GM21576 (cell line): ENCODE measurements around the gene TRAF3IP1.
"Not testable (repeated sequence)": the region's sequence is repeated elsewhere in the genome, so short reads cannot be mapped to it uniquely, and the experiment has no call there.

Experiments used
- ATAC-seq: cut with Tn5 transposase; IDR thresholded peaks from one replicate; pipeline ENCODE4 v1.9.1; 2021; ENCODE audit warnings: mild to moderate bottlenecking, moderate library complexity; ENCODE audit not compliant: unreplicated experiment

TRAF3IP1 gene

DNA sequence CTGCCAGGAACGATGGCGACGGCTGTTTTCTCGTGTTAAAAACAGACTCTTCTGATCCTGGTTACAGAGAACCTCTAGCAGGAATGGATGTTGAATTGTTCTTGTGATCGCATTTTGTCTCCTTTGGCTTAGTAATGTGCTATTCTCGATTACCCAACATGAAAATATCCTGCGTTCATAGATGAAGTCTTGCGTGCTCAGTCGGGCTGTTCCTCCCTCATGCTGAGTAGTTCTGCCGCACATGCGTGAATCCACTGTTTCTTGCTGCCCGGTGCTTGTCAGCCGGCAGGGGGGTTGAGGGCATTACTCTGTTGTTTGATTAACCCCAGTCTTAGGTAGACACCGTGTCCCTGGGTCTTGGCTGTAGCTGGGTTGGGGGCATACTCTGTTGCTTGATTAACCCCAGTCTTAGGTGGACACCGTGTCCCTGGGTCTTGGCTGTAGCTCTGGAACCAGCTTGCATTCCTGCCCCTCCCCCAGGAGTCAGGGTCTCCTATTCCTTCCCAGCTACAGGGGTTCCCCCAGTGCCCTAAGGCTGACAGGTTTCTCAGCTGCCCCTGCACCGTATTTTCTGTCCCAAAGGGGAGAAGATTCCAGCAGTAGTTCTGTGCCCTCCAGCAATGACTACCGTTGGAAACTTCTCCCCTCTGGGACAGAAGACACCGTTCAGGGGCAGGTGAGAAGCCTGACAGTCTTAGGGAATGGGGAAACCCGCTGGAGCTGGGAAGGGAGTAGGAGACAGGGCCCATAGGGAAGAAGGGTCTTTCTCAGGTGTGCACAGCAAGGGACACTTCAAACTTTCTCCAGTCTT lies 84.3 kb downstream of the TRAF3IP1 start:
- no peak for ATAC-seq

DNA sequence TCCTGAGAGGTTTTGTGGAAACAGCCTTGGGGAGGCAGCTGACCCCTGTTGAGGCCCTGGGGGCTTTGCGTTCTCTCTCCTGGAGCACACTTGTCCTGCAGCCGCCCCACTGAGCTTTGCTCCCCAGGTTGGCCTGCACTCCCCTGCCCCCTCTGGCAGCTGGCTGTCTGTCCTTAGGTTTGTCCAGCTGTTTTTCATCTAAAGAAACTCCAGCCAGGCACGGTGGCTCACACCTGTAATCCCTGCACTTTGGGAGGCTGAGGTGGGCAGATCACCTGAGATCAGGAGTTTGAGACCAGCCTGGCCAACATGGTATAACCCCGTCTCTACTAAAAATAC lies 84.9 kb downstream of the TRAF3IP1 start:
- not testable (repeated sequence) for ATAC-seq

DNA sequence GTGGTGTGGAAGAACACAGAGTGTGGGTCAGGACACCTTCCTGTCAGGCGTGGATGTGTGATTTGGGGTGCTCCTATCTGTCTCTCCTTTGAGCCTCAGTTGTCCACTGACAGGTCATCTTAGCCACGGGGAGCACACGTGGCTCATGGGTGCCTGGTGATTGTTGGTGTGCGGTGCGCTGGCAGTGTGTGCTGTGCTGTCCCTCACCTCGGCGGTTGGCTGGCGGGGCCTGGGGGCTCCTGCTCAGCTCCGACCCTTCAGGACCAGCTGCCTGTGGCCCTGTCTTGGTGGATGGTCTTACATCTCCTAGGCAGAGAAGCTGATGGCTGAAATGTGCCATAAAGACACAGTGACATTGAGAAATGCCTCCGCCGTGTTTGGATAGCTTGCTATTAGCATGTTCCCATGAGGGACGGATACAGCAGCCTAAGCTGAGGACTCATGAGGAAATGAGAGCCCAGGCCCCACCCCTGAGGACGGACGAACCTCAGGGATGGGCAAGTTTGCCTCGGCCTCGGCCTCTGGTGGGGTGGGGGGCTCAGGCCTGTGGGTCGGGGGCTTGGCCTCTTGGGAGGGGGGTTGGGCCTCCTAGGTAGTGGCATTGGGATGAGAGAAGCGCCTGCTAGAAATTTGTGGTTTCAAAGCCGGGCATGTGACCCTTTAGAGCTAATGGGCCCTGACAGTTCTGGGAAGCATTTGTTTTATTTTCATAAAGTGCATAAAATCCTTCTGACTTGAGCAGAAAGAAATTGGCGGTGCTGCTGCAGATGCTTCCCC lies 86.1 kb downstream of the TRAF3IP1 start:
- ATAC-seq = no peak

DNA sequence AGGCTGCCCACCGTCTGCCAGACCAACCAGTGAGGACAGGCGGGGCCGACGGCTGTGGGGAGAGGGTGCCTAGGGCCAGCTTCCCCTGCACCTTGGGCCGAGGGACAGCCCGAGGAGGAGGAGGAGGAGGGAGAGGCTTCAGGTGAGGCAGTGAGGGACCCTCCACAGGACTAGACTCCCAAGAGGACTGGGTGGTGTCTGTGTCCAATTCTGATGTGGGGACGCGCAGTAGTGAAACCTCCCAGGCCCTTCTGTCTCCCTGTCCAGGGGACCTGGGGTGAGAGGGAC lies 86.6 kb downstream of the TRAF3IP1 start:
- ATAC-seq = no peak

DNA sequence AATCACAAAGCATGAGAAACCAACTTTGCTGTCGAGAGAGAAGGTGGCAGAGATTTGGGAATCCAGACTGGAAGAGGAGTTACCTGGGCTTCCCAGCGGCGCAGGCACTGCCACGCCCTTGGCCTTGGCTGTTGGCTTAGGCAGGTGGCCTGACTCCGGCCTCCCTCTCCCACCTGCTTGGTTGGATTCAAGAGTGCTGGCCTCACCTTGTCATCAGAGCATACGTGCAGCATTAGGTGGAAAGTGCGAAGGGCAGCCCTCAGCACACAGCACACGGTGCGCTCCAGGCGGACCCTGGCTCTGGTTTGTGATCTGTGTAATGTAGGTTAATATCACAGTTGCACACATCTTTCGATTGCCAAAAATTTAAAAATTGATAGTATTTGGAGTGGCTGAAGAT lies 87.2 kb downstream of the TRAF3IP1 start:
- ATAC-seq = no peak

DNA sequence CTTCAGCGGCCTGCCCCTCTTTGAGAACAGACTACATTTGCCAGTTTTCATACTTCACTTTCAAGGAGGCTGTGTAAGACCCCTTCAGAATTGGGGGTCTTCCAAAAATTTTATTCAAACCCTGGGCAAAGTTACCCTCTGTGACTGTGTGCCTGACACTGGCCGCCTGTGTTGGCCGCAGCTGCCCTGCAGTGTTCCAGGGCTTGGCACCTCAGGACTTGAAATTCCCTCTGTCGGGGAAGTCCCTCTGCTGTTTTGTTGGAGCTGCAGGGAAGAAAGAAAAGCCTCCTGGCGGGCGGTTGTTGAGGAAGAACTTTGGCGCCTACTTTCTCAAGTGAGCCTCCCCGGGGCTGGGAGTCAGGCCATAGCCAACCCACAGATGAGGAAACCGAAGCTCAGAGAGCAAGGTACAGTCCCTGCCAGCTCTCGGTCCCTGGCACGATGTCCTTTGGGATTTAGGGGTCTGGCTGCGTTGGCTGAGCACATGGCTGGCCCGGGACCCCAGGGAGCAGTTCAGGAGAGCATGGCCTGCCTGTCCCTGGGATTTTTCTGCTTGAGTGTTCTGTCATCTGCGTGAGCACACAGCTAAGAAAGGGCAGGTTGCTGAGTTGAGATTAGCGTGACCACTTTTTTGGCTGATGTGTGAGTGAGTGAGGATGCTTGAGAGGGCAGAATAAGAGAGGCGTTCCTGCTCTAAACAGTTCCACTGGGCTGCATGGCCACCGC lies 88.5 kb downstream of the TRAF3IP1 start:
- no peak for ATAC-seq

DNA sequence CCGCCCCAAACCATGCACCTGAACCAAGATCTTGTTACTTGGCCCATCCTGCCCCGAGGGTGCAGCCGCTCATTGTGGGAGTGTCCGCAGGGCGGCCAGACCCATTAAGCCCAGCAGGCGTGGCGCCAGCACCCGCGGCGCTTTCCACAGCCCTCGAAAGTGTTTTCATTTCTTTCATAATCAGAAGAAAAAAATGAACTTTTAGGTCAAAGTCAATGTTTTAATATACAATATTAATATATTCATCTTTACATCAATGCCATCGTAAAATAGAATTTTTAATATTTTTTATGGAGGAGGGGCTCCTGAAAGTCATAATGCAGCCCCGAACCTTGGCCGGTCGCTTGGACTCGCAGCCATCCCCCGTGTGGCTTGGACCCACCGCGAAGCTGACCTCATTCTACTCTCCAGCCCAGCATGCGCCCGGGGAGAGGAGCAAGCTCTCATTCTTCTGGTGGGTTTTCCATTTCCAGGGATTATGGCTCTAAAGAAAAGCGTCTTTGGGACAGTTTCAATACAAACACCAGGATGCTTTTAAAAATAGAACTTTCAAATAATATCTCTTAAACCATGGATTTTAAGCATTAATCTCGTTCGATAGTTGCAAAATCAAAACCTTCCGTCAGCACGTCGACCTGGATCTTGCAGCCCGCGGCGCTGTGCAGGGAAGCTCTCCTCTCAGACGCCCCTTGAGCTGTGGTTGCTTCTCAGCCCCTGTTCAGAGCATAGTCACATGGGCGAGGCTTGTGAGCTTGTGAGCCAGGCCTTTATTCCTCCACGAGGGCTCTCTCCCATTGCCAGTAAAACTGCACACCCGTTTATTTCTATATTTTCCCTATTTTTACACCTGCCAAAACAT lies 89.3 kb downstream of the TRAF3IP1 start:
- ATAC-seq = no peak

DNA sequence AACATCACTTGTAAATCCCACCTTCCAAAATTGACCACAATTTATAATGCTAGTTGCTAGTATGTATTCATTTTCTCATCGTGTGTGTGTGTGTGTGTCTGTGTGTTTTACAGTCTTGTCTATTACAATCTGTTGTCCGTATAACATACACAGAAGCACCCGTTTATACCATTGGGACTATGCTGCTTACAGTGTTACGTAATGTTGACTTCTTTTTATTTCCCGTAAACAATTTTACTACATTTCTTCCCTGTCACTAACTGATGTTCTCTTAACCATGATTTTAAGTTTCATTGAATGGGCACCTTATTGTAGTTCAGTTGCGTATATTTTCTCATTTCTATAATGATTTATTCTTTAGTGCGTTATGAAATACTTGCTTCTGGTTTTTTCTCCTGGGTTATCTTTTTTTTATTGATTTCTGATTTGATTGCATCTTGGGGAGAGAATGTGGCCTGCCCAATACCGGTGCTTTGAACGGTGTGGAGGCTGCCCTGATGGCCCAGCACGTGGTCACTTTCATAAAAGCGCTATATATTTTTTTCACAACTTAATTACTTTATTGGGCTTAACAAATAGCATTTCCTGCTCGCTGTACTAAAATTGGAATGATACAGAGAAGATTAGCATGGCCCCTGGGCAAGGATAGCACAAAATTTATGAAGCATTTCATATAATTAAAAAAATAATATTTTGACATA lies 91.9 kb downstream of the TRAF3IP1 start:
- ATAC-seq = no peak

DNA sequence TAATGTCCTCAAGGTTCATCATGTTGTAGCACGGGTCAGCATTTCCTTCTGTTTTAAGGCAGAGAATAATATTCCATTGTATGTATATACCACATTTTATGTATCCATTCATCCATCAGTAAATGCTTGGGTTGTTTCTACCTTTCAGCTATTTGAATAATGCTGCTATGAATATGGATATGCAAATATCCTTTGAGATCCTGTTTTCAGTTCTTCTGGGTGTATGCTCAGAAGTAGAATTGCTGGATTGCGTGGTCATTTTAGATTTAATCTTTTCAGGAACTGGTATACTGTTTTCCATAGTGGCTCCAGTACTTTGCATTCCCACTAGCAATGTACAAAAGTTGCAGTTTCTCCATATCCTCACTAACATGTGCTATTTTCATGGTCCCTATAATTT lies 93.0 kb downstream of the TRAF3IP1 start:
- no peak for ATAC-seq

DNA sequence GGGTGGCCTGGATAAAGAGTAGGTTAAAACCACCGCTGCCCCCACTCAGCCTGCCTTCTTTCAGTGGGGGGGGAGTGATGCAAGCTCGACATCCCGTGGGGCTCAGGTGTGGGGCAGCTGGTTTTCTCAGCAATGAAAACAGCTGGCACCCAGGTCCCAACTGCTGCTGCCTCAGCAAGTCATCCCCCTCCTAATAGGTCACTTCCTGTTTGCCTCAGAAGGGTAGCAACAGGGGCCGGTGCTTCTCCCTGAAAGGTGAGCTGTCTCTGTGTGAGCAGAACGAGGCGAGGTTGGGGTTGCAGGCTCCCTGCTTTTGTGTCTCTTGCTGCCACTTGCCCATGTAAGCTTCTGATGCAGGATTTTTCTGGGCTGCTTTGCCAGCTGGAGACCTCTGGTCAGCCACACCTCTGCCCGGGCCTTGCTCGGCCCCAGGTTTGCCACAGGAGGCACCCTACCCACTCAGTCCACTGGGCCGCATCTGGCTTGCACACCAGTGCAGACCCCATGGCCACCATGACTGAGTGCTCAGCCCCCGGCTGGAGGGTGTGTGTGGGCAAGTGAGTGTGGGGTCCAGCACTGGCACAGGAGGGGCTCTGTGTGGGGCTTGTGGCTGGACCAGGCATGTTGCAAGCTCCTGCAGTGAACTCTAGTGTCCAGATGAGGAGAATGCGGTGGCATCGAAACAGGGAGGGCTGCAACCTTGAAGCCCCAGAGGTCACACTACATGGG lies 94.9 kb downstream of the TRAF3IP1 start:
- ATAC-seq = no peak

DNA sequence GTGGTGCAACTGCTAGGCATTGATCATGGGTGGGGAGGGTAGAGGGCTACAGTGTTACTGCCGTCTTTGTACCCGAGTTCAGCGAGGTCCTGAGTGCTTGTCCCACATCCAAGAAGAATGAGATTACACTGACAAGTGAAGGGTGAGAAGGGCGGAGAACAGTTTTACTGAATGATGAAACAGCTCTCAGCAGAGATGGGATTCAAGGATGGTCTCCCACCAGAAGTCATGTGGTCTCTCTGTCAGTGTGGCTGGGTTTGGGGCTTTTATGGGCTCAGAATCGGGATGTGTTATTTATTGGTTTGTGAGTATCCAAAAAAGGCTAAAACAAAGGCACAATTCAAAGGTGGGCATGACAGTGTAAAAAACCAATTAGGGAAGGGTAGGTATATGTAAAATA lies 95.6 kb downstream of the TRAF3IP1 start:
- ATAC-seq = no peak

DNA sequence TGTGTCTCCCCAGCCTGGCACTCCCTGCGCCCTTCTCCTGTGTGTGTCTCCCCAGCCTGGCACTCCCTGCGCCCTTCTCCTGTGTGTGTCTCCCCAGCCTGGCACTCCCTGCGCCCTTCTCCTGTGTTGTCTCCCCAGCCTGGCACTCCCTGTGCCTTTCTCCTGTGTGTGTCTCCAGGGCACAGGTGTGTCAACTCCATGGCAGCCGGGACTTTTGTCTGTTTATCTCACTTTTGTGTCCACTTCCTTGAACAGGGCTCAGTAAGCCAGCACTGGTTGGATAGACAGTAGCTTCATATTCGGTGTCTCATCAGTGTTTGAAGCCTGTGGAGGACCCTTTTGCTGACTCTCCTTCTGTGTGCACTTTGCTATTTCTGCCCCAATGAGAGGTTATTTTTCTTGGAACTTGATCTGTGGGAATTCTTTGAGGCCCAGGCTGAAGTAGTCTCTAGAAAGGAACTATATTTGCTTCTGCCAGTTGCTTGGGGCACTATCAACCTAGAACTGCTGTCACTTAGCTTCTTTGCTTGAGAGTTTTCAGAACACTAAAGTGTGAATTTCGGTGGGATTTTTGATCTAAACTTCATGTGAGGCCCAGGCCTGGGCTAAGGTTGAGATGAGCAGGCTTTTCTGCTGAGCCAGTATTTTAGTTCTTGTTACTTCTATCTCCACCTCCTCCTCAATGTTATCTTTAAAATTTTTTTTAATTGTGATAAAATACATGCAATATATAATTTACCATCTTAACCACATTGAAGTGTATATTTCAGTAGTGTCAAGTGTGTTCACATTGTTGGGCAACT lies 98.1 kb downstream of the TRAF3IP1 start:
- ATAC-seq = no peak

DNA sequence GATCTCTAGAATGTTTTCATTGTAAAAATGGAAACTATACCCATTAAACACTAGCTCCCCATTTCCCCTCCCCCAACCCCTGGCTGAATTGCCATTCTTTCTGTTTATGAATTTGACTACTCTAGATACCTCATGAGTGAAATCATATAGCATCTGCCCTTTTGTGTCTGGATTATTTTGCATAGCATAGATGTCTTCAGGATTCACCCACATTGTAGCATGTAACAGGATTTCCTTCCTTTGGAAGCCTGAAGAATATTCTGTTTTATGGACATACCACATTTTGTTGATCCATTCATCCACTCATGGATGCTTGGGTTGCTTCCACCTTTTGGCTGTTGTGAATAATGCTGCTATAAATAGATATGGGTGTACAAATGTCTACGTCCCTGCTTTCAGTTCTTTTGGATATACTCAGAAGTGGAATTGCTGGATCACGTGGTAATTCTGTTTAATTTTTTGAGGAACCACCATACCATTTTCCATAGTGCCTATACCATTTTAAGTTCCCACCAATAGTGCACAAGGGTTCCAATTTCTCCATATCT lies 98.8 kb downstream of the TRAF3IP1 start:
- ATAC-seq = no peak

DNA sequence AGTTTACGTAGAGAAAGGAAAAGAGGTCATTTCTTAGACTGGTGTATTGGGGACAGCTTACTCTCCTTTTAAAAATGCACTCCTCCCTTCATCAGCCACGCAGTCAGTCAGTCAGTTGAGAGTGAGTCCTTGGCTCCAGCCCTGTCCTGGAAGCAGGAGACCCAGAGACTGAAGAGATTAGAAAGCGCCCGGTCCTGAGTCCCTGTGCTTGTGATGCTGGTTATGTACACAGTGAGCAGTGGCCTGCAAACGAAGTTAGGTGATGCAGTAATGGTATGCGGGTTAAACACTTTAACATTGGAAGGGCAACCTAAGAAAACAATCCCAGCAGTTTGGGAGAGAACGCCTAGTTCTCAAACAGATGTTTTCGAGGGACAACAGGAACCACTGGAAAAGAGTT lies 100.1 kb downstream of the TRAF3IP1 start:
- ATAC-seq = no peak

DNA sequence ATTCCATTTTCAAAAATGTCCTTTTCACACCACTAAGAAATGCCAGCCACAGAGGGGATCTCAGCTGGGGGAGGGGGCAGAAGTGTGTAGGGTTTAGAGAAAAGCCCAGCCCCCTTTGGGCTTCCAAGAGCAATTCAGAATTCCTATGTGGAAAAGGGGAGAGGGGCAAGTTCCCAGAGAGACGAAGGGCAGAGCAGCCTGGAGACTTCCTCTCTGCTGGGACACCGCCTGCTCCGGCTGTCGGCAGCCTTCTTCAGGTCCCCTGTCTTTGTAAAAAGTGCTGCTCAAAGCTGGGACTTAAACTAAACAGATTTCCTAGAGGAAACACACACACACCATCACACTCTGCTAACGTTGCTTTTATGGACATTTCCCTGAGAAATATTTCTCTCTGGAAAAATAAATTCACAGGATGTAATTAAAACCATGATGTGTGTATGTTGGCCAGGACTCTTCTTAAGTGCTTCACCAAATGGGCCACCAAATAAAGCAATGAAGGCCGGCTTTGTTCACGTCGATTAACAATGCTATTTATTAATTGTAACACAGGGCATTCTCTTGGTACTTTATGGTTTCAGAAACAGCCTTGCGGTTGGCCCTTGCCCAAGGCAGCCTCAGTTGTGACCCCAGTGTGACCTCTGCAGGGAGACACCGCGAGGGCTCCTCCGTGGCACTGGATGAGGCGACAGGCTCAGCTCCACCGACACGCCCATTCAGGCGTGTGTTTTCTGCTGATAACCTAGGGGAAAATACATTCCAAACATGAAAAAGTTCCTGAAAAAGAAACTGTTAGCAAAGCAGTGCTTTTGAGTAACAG lies 100.8 kb downstream of the TRAF3IP1 start:
- ATAC-seq = no peak

DNA sequence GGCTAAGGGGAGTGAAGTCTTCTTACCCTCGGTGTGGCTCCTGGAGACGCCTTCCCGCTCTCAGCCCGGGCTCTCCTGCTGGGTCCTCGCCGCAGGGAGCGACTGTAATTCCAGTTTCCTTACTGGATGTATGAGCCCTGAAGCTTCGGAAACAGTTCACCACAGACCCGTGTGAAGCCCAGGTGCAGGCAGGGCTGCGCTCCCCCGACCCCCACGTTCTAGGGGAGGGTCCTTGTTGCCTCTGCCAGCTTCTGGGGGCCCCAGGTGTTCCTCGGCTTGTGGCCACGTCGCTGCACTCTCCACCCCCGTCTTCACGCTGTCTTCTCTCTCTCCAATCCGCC lies 101.3 kb downstream of the TRAF3IP1 start:
- no peak for ATAC-seq

DNA sequence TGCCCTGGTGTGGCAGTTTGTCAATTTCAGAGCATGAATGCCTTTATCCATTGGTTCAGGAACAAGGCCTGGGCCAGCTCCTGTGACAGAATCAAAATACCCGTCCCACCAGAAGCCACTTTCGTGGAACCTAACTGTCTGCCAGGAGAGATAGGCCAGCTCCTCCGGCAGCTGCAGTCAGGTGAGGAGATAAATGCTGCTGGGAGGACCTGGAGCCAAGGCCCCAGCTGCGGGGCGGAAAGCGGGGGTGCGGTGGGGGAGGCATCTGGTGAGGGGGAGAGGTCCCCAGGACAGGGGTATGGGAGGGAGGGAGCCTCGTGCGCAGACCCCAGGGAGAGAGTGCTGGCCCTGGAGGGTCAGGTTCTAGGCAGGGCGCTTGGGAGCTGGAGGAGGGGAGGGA lies 102.0 kb downstream of the TRAF3IP1 start:
- no peak for ATAC-seq

DNA sequence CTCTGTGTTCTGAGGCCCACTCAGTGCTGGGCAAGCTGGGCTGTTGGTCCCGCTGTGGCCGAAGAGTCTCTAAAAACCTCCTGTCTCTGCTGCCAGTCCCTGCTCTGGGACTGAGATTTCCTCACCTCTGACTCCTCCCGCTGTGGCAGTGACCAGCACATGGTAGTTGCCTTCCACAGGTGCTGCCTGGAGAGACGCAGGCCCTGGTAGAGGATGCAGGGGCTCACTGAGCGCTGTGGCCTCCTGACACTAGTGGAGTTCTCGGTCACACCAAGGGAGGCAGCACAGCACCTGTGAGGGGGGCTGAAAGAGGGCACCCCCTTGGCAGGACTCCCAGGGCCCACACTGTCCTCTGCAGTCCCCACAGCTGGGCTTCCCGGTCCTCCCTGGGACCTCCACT lies 102.6 kb downstream of the TRAF3IP1 start:
- ATAC-seq = no peak
